Measurements from ENCODE around the gene HELQ.

HELQ gene

GRCh38 chr4:83372931-83373330 is 82.7 kb downstream of the HELQ start:
- DNase-seq (ENCODE audit: low read depth), result no peak

- DNase-seq (ENCODE audit: low read depth), result no peak
These were observed 83.7 kb downstream of the HELQ start for GRCh38 chr4:83371936-83372335.

- DNase-seq (ENCODE audit: low read depth), result no peak
These were observed 84.4 kb downstream of the HELQ start for GRCh38 chr4:83371235-83371634.

GRCh38 chr4:83370640-83370906 is 85.0 kb downstream of the HELQ start:
- no peak for DNase-seq (ENCODE audit: low read depth)

GRCh38 chr4:83369831-83370639 is 85.6 kb downstream of the HELQ start:
- no peak for DNase-seq (ENCODE audit: low read depth)

GRCh38 chr4:83364312-83364711 is 91.3 kb downstream of the HELQ start:
- DNase-seq (ENCODE audit: low read depth), result no peak

GRCh38 chr4:83362492-83363329 is 92.9 kb downstream of the HELQ start:
- DNase-seq (ENCODE audit: low read depth), result no peak

- DNase-seq (ENCODE audit: low read depth), result no peak
These were observed 94.1 kb downstream of the HELQ start for GRCh38 chr4:83361416-83362103.

GRCh38 chr4:83360018-83360417 is 95.6 kb downstream of the HELQ start:
- DNase-seq (ENCODE audit: low read depth), result no peak

- DNase-seq (ENCODE audit: low read depth), result no peak
These were observed 97.2 kb downstream of the HELQ start for GRCh38 chr4:83358410-83358809.

All from activated T-helper 9 cell treated with anti-CD3 and anti-CD28 coated beads, Interleukin-2, amount 50 U/mL, for 16 hours (primary cell).